WERI-Rb-1 (cell line): ENCODE measurements around the gene NDST3.

ENCODE experiments used
- DNase-seq: peaks from one replicate; pipeline ENCODE4 v3.0.0-alpha.2; 2020
- H3K27ac ChIP-seq: fragments of 250-450 bp; sonication (Bioruptor Pico); 2 replicates; pipeline ENCODE4 v1.5.1; 2020; ENCODE audit warnings: mild to moderate bottlenecking, moderate library complexity
- H3K27me3 ChIP-seq: fragments of 250-450 bp; sonication (Bioruptor Pico); 2 replicates; pipeline ENCODE4 v1.5.1; 2021; ENCODE audit warnings: mild to moderate bottlenecking, low read depth, moderate library complexity; ENCODE audit not compliant: insufficient read depth, severe bottlenecking
- H3K36me3 ChIP-seq: fragments of 250-450 bp; sonication (Bioruptor Pico); 2 replicates; pipeline ENCODE4 v1.5.1; 2020; ENCODE audit warnings: mild to moderate bottlenecking, moderate library complexity
- H3K4me3 ChIP-seq: 2 replicates; pipeline ENCODE4 v1.5.1; 2011; ENCODE audit warnings: low read depth, mild to moderate bottlenecking, control low read depth, low read length
- H3K9me3 ChIP-seq: fragments of 250-450 bp; sonication (Bioruptor Pico); 2 replicates; pipeline ENCODE4 v1.5.1; 2021; ENCODE audit warnings: mild to moderate bottlenecking, moderate library complexity; ENCODE audit not compliant: severe bottlenecking
- CTCF ChIP-seq: IDR thresholded peaks from 2 replicates; pipeline ENCODE4 v1.5.1; 2011; ENCODE audit warnings: low read depth, mild to moderate bottlenecking, control low read depth, inconsistent platforms, low read length

Gene NDST3

GRCh38 chr4:118224243-118224829, 190.1 kb downstream of the NDST3 start:
- Histone ChIP-seq H3K27me3 (no peaks in the 10 kb centered on the region), H3K4me3 (no peak overlapping the region), H3K27ac (no peak overlapping the region), H3K36me3 (no peaks in the 10 kb centered on the region), H3K9me3 (no peaks in the 10 kb centered on the region)
- DNase-seq, result no peak
- TF ChIP-seq CTCF, result peak; percentile 38

GRCh38 chr4:118225511-118225910, 191.2 kb downstream of the NDST3 start:
- Histone ChIP-seq H3K9me3 (no peaks in the 10 kb centered on the region), H3K36me3 (no peaks in the 10 kb centered on the region), H3K27ac (no peak overlapping the region), H3K4me3 (no peak overlapping the region), H3K27me3 (no peaks in the 10 kb centered on the region)
- no peak for TF ChIP-seq CTCF
- no peak for DNase-seq

- Histone ChIP-seq H3K27ac (no peak overlapping the region), H3K4me3 (no peak overlapping the region), H3K9me3 (no peaks in the 10 kb centered on the region), H3K36me3 (no peaks in the 10 kb centered on the region), H3K27me3 (no peaks in the 10 kb centered on the region)
- no peak for TF ChIP-seq CTCF
- DNase-seq, result no peak
These were observed 192.2 kb downstream of the NDST3 start for GRCh38 chr4:118226311-118227010.

- DNase-seq, result no peak
- H3K9me3 ChIP-seq, result no peaks in the 10 kb centered on the region
- H3K36me3 ChIP-seq, result no peaks in the 10 kb centered on the region
- no peak overlapping the region for H3K4me3 ChIP-seq
- no peak overlapping the region for H3K27ac ChIP-seq
- no peak for TF ChIP-seq CTCF
- no peaks in the 10 kb centered on the region for H3K27me3 ChIP-seq
These were observed 201.4 kb downstream of the NDST3 start for GRCh38 chr4:118235566-118236120.

GRCh38 chr4:118237531-118237930, 203.2 kb downstream of the NDST3 start:
- DNase-seq, result no peak
- H3K27ac ChIP-seq, result no peak overlapping the region
- TF ChIP-seq CTCF, result no peak

GRCh38 chr4:118249890-118250289, 215.6 kb downstream of the NDST3 start:
- no peak overlapping the region for H3K4me3 ChIP-seq
- TF ChIP-seq CTCF, result no peak
- DNase-seq, result no peak
- peaks cover 10% of the 10 kb centered on the region for H3K36me3 ChIP-seq
- peaks cover 3% of the 10 kb centered on the region for H3K9me3 ChIP-seq
- H3K27me3 ChIP-seq, result no peaks in the 10 kb centered on the region
- no peak overlapping the region for H3K27ac ChIP-seq

More at GRCh38 chr4:118237531-118237930, 203.2 kb downstream of the NDST3 start:
- Histone ChIP-seq H3K36me3 (no peaks in the 10 kb centered on the region), H3K27me3 (no peaks in the 10 kb centered on the region), H3K9me3 (no peaks in the 10 kb centered on the region), H3K4me3 (no peak overlapping the region)
